GM19025 (cell line): ENCODE data around the gene NUDT22.

ENCODE experiments used
- ATAC-seq: cut with Tn5 transposase; IDR thresholded peaks from one replicate; pipeline ENCODE4 v1.9.1; 2021; ENCODE audit warnings: mild to moderate bottlenecking, low read depth, moderate library complexity; ENCODE audit not compliant: unreplicated experiment

NUDT22 gene

DNA sequence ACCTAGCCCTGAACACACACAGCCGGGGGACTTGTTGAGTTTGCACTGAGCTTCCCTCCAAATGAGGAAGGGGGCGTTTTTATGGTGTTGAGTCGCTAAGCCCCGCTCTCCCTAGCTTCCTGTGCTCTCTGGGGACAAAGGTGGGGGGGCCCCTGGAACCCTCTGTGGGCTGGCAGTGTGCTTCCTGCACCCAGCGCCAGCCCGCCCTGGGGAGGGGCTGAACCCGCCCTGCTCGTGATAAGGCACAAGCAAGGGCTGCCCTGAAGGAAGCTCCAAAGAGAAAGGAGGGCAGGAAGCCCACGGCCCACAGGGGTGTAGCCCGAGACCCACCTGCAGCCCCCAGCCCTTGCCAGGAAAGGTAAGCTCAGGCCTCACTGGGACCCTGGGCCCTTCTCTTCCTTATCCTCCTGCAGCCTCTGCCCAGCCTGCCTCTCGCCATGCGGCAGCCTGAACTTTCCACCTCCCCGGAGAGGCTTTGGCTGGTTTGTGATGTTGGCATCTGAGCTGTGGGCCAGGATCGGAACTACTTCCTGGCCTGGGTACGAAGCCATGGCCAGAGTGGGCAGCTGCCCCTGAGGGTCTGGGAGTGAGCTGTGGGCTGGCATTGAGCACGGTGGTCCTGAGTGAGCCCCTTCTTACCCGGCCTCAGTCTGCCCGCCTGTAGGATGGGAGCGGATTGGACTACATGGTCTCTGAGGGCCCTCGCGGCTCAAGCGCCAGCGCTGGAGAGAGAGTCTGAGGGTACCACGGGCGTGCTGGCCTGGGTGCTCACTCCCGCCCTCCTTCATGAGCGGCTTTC lies 19.4 kb upstream of the NUDT22 start, which contains the start of gene FERMT3:
Gene FERMT3, plus strand, starts transcription at position 265 of the 799 bp plus-strand sequence. CDS start 644 bp downstream, outside the sequence.
- ATAC-seq, result peak; percentile 47

DNA sequence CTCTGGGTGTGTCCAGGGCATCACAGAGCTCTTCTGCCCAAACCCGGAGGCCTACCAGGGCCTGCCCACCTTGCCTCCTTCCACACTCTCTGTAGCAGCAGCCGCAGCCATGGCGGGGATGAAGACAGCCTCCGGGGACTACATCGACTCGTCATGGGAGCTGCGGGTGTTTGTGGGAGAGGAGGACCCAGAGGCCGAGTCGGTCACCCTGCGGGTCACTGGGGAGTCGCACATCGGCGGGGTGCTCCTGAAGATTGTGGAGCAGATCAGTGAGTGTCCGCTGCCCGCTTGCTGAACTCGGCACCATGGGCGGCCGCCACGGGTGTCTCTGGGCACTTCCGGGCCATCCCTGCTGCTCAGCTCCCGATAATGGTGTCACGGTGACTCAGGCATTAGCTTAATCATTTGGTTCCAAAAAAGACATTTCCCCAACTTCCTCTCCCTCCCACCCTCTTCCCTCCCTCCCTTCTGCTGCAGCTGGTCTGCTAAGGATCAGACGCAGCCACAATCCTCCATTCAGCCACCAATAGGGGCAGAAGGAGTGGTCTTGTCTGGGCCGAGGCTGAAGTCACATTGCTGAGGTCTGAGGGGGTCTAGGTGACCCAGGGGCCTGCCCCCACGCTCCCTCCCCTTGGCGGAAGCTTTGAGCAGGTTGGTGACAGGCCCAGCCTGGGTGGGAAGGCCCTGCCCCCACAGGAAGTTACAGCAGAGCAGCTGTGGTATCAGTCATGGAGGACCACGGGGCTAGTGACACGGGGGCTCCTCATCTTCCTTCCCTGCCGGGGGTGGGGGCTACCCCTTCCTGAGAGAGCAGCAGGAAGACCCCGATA lies 18.6 kb upstream of the NUDT22 start:
- peak; percentile 48 for ATAC-seq

DNA sequence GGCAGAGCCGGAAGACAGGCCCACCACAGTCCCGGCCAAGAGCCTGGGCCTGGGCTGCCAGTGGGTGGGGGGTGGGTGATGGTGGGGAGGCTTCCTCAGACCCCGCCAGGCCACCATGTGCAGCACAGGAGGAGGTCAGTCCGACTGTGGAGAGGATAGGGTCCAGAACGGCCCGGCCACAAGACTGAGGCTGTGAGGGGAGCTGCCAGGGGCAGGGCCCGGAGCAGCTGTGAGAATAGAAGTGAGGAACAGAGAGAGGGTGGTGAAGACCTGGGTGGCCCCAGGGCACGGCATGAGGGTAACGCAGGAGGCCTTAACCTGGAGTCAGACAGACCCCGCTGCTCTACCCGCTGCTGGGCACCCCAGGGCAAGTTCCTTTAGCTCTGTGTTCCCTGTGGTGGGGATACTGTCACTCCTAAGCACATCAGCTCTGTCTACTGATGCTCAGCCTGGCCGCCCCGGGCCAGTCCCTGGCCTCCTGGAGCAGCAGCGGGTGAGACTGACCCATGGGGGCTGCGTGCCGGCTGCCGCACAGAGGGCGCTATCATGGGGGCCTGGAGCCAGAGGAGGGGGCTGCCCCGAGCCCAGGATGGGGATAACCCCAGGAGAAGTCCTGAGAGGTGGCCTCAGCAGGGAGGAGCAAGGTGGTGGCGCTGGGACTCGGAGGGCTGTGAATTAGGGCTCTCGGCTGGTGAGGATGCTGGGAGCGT lies 17.8 kb upstream of the NUDT22 start:
- no peak for ATAC-seq

DNA sequence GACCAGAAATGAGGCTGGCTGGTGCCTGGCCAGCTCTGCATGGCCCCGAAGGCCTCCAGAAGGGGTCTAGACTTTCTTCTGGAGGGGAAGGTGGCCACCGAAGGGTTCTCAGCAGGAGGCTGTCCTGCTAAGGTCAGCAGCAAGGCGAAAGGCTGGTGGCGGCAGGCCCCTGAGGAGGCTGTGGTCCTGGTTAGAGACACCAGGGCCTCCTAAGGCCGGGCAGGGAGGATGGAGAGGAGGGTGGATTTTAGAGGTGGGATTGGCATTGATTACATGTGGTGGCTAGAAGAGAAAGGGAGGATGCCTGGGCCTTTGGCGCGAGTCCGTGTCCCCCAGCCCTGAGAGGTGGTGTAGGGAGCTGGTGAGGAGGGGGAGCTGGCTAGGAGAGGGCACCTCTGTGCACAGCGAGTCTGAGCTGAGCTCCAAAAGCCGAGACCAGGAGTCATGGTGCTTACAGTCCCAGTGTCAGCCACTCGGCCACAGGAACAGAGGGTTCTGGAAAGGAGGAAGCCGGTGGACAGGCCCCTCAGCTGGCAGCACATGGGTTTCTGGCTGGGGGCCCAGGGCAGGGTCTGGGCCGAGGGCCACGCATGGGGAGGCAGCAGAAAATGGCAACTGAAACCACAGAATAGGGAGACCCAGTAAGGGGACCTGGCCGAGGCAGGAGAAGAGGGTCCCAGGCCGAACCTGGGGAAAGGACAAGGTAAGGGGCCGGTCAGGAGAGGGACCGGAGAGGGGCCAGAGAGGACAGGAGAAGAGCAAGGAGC lies 17.1 kb upstream of the NUDT22 start:
- ATAC-seq, result no peak

DNA sequence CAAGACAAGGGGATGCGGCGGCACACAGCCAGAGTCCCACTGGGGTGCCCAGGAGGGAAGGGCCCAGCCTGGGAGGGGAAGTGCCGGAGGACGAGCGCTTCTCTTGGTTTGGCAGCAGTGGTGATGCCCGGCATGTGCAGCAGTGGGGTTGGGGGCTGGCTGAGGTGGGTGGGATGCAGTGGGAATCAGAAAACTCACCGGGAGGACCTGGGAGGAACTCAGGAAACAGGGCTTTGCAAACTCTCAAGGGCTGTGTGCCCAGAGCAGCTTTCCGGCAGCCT lies 16.6 kb upstream of the NUDT22 start:
- ATAC-seq, result no peak

DNA sequence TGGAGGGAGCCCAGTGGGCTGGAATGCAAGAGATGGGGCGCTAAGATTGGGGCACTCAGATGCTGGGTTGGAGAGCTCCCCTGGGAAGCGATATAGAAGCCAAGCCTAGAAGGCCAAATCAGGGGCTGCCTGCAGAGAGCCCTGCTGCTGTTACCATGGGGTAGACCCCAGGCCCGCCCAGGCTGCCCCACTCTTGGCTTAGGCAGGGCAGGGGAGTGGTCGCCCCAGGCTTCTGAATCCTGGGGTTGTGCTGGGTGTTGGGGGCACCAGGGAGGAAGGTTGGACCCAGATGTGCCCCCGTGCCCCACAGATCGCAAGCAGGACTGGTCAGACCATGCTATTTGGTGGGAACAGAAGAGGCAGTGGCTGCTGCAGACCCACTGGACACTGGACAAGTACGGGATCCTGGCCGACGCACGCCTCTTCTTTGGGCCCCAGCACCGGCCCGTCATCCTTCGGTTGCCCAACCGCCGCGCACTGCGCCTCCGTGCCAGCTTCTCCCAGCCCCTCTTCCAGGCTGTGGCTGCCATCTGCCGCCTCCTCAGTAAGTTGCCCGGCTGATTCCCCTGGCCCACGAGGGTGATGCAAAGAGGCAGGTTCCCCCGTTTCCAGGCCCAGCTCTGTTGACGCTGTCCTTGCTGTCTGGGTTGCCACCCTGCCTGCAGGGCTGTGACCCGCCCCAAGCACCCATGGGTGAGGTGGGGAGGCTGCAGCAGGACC lies 15.6 kb upstream of the NUDT22 start:
- ATAC-seq, result no peak

DNA sequence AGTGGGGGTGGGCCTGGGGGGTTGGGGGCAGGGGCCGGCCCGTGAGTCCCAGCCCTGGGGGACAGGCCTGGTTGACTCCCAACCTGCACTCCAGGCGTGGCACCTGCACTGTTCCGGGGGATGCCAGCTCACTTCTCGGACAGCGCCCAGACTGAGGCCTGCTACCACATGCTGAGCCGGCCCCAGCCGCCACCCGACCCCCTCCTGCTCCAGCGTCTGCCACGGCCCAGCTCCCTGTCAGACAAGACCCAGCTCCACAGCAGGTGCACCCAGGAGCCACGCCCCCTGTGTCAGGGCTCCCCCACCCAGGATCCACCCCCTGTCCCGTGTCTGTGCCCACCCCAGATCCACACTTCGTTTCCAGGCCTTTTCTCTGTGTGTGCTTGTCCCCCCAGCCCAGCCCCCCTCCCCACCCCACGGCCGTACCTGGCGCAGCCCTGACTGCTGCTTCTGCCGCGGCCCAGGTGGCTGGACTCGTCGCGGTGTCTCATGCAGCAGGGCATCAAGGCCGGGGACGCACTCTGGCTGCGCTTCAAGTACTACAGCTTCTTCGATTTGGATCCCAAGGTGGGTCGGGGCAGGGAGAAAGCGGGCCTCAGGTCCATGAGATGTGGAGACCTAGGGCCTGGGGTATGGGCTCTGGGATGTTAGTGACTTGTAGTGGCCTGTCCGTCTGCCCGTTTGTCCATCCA lies 14.7 kb upstream of the NUDT22 start:
- ATAC-seq, result no peak

DNA sequence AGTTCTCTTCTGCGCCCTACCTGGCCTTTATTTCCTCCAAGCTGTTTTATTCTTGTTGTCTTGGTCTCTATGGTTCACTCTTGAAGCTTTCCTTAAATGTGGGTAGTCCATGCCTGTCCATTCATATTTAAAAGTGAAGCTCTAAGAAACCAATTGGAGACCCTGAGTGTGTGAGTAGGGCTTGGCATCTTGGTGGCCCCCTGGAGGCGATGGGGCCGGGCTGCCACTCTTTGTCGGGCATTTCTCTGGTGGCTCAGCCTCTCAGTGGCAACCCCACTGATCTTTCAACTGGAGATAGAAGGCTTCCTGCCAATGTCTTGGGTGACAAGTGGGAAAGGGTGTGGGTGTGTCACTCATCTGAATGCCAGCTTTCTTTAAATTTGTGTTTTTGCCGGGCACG lies 9.2 kb upstream of the NUDT22 start:
- ATAC-seq, result no peak

DNA sequence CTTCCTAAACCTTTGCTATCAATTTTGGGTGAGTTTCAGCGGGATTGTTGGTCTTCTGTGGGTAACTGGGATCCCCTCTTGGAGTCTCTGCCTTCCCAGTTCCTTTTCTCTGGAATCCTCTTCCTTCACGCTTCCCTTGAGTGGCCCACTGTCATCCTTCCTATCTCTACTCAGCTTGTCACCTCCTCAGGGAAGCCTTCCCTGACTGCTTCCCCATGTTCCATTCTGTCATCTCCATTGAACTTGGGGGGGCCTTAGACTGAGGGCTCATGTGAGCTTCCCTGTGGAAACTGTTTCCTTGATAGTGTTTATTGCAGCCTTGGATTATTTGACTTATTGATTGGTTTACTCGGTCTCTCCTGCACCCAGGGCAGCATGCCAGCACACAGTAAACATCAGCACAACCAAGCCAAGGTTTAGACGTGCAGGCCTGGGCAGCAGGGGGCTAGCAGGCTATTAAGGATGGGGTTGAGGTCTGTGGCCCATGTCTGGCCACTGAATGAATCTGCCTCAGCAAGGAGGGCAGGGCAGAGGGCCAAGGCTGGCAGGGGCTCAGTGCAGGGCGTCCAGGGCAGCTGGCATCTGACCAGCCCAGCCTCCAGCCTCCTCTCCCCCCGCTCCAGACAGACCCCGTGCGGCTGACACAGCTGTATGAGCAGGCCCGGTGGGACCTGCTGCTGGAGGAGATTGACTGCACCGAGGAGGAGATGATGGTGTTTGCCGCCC lies 7.3 kb upstream of the NUDT22 start:
- no peak for ATAC-seq

DNA sequence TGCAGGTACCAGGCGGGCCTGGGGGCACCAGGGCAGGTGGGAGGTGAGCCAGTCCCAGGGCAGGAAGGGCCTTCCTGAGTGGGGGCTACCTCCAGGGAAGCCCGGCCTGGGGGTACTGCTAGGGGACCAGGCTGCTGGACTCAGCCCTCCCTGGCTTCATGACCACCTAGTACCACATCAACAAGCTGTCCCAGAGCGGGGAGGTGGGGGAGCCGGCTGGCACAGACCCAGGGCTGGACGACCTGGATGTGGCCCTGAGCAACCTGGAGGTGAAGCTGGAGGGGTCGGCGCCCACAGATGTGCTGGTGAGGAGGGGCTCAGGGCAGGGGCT lies 6.8 kb upstream of the NUDT22 start:
- ATAC-seq, result no peak

DNA sequence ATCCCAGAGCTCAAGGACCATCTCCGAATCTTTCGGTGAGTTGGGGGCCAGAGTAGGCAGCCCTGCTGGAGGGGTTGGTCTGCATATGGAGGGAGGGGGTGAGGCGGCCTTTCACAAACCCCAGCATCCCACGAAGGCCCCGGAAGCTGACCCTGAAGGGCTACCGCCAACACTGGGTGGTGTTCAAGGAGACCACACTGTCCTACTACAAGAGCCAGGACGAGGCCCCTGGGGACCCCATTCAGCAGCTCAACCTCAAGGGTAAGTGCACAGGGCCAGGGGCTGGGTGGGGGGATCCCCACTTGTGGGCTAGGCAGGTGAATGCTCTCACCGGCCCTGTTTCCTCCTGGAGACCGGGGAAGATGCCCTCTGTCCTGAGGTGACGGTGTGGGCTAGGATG lies 6.3 kb upstream of the NUDT22 start:
- no peak for ATAC-seq

DNA sequence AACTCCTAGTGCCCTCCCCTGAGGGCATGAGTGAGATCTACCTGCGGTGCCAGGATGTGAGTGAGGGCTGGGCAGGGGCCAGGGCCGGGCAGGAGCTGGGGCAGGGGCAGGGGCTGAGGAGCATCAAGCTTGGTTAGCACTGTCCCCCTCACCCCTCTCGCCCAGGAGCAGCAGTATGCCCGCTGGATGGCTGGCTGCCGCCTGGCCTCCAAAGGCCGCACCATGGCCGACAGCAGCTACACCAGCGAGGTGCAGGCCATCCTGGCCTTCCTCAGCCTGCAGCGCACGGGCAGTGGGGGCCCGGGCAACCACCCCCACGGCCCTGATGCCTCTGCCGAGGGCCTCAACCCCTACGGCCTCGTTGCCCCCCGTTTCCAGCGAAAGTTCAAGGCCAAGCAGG lies 5.8 kb upstream of the NUDT22 start:
- ATAC-seq, result no peak

DNA sequence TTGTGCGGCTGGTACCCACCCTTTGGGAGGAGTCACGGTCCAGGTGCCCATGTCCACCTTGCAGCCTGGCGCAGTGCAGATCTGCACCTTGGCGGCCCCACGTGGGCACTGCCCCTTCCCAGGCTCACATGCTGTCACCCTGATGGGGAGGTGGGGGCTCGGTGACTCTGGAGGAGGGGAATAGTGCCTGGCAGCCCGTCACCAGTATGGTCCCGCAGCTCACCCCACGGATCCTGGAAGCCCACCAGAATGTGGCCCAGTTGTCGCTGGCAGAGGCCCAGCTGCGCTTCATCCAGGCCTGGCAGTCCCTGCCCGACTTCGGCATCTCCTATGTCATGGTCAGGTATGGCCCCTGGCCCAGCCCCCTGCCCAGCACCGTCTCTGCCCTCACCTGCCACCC lies 5.3 kb upstream of the NUDT22 start:
- no peak for ATAC-seq

DNA sequence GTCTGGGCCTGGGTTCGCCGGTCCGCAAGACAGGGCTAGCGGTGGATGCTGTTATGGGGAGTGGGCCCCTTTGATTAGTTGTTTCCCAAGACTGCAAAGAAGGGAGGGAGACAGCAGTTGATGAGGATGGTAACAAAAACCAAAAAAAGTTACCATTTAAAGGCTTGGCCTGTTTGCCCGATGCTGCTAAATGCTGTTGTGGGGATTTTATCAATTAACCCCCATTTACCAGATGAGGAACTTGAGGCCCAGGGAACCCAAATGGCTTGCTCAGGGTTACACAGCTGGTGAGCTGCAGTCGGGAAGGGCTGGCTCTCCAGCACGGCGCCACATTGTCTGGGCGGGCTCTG lies 3.4 kb upstream of the NUDT22 start:
- no peak for ATAC-seq

DNA sequence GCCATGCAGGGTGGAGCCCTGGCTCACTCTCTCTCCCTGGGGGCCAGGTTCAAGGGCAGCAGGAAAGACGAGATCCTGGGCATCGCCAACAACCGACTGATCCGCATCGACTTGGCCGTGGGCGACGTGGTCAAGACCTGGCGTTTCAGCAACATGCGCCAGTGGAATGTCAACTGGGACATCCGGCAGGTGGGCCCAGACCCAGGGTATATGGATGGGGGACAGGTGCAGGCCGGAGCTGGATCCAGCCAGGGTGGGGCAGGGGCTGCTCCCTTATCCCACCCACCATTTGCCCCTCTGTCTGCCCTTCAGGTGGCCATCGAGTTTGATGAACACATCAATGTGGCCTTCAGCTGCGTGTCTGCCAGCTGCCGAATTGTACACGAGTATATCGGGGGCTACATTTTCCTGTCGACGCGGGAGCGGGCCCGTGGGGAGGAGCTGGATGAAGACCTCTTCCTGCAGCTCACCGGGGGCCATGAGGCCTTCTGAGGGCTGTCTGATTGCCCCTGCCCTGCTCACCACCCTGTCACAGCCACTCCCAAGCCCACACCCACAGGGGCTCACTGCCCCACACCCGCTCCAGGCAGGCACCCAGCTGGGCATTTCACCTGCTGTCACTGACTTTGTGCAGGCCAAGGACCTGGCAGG lies 2.9 kb upstream of the NUDT22 start:
- no peak for ATAC-seq

DNA sequence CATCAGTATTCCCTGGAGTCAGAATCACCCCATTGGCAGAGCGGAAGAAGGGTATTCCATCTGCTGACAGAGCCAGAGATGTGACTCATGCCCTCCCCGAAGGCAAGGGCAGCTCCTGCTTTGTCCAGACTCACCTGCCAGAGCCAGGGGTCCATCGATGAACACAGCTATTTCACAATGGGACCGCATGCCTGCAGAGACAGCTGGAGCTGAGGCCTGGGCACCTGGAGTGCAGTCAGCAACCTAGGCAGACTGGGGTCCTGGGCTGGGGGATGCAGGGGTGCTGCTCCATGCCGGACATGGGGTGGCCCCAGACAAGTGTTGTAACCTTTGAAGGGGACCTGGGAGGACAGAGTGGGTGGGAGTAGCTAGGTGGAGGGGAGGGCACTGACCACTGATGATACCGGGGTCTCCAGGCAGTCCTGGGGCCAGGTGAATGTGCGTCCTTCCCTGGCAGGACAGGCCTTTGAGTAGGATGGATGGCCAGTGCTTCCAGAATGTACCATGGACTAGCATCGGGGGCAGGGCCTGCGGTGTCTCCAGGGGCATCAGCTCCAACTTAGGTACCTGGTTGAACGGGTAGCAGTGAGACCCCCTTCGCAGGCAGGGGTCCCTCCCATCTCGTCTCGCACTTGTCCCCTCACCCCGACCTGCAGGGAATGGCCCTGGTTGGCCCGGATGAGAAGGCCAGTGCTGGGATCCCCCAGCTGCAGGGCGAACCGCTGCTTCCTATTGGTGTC lies 1.8 kb upstream of the NUDT22 start:
- no peak for ATAC-seq

DNA sequence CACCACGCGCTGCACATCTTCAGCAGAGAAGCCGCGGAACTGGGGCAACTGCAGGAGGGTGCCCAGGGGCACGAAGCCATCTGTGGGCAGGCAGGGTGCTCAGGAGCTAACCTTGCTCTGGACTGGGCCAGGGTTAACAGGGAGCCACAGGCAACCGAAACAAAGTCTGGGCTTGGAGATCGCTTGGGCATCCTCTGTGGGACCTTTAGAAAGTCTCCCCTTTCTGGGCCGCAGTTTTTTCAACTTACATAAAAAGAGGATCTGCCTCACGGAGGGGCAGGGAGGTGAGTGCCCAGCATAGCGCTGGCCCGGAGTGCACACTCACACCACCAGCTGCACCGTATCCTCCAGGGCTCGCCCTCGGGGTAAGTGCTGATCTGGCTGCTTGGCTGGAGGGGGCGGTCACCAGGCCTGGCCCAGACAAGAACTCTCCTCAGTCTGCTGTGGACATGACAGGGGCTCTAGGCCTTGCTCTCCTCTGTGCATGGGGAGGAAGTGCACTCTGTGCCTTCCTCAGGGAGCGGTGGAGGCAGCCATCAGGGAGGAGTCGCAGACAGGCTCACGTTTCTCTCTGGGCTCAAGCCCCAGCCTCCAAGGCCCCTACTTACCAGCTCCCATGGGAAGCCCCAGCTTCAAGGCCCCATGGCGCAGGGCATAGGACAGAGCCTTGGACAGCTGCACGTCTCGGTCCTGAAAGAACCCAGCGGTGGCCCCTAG lies 1.0 kb upstream of the NUDT22 start:
- no peak for ATAC-seq
